GM19351 (cell line): ENCODE measurements around the gene ANKRD55.
"Not testable (repeated sequence)": the region's sequence is repeated elsewhere in the genome, so short reads cannot be mapped to it uniquely, and the experiment has no call there.

Experiments used
- ATAC-seq: cut with Tn5 transposase; IDR thresholded peaks from one replicate; pipeline ENCODE4 v1.9.1; 2021; ENCODE audit warnings: mild to moderate bottlenecking, moderate library complexity; ENCODE audit not compliant: unreplicated experiment

Gene ANKRD55

DNA sequence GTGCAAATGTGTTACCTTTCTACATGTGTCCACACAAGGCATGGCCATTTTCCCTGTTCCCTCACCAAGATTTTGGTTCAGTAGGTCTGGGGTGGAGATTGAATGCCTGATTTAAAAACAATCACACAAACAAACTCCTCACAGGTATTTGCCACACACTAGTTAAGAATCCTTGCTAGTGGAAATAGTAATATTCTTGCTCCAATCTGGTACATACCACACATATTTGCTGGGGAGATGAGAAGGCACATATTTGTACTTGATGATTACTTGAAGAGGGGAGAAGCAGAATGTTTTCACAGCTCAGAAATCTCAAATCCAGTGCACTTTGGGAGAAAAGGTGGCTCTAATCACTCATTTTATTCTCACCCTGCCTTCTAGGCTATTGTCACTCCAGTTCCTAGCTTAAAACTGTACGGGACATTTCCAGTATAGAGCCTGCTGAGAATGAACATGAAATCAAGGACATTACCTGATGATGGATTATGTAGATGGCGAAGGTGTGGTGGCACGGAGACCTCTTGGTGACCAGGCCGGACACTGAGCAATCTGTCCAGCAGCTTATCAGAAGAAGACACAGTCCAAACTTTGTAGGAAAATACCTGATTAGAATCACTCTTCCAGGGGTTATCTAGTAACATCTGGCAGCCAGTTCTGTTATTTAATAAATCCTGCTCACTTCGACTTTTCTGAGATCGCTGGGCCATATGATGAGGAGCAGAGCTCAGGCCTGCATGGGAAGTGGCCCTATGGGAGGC is 122.3 kb downstream of the ANKRD55 start:
- ATAC-seq = no peak

DNA sequence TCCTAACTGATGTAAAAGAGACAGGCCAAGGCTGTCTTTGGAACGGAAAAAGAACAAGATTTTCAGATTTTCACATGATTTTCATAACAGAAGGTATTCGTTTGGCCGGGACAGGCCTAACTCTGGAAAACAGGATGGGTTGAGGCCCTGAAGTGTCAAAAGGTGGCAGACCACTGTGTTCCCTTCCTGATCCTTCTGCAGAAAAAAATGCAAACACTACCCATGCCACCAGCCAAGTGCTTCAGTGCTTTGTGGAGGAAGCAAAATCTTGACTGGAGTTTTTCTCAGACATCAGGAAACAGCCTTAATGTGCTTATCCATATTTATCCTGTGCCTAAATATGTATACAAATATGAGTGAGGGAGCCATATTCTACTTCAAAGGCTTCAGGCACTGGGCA is 124.9 kb downstream of the ANKRD55 start:
- no peak for ATAC-seq

DNA sequence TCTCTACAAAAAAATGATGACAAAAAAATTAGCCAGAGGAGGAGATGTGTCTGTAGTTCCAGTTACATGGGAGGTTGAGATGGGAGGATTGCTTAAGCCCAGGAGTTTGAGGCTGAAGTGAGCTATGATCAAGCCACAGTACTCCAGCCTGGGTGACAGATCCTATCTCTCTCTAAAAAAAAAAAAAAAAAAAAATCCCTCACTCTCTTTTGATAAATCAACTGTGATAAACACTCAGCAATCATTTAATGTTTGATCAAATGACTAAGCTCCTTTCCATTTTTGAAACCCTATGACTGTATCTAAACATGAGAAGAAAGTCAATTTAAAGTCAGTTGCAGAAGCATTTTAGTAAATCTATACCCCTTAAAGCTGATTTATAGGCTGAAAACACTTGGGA is 126.3 kb downstream of the ANKRD55 start:
- no peak for ATAC-seq

DNA sequence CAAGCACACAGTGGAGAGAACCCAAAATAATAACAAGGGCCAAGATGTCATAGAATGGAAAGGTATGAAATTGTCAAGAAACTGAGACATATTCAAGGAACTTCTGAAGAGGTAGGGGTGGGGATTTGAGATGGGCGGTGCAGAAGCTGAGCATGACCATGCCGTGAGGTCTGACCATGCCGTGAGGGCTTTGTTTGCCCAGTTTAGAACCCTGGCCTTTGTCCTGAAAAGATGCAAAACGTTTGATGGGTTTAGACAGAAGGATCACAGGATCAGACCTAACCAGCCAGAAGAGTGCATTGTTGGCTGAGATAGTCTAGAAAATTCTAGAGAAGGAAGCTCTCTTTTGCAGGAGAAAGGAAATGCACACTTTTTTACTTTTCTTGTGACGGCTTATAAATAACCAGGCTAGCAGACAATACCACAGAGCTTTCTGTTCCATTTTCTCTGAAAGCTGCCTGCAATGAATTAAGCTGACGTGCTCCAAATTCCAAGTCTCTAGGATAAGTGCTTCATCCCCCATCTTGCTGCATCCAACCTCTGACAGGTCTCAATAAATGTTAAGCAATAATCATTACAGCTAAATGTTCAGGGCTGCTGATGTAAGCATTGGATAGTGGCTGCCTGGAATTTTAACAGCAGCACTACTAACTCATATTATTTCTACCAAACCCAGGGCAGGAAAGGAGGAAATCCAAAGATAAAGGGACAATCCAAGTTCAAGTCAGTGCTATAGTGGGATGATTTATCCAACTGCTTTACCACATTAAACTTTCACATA is 127.4 kb downstream of the ANKRD55 start:
- ATAC-seq = no peak

DNA sequence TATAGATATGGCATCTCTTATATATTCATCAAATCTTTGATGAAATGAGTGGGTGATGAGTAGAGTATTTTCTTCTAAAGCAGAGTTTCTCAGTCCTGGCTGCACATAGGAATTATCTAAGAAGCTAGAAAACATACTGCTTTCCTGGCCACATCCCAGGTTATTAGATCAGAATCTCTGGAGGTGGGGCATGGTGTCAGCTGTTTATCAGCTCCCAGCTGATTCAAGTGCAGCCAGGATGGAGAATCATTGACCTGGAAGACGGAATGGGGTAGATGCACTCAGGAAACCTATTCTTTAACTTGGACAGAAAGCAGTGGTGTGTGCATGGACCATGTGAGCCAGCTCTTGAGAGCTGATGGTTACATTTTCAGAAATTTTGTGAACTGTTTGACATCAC is 130.2 kb downstream of the ANKRD55 start:
- ATAC-seq = no peak

DNA sequence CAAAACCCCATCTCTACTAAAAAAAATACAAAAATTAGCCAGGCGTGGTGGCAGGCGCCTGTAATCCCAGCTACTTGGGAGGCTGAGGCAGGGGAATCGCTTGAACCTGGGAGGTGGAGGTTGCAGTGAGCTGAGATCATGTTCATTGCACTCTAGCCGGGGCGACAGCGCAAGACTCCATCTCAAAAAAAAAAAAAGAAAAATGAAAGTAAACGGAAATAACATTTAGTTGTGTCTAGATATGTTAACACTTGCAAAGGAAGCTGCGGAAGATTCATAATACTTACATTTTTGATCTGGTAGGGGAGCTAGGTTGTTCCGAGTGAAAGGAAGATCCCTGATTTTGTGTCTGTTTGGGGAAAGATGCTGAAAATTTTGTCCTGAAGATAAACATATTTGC is 130.9 kb downstream of the ANKRD55 start:
- not testable (repeated sequence) for ATAC-seq

DNA sequence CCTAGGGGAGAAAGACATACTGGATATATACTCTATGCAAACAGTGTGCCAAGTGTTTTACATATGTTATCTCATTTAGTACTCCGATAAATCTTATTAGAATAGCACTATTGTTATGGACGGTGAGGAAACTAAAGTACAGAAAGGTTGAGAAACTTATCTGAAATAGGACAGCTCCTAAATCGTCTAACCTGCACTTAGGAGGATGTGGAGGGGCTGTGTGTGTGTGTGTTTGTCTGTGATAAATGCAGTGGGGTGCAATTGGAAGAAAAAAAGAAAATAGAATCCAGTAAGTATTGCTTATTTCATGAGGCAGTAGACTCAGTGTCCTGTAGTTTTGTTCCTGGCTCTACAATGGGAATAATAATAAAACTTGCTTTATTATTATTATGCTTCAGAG is 131.9 kb downstream of the ANKRD55 start:
- ATAC-seq = no peak

DNA sequence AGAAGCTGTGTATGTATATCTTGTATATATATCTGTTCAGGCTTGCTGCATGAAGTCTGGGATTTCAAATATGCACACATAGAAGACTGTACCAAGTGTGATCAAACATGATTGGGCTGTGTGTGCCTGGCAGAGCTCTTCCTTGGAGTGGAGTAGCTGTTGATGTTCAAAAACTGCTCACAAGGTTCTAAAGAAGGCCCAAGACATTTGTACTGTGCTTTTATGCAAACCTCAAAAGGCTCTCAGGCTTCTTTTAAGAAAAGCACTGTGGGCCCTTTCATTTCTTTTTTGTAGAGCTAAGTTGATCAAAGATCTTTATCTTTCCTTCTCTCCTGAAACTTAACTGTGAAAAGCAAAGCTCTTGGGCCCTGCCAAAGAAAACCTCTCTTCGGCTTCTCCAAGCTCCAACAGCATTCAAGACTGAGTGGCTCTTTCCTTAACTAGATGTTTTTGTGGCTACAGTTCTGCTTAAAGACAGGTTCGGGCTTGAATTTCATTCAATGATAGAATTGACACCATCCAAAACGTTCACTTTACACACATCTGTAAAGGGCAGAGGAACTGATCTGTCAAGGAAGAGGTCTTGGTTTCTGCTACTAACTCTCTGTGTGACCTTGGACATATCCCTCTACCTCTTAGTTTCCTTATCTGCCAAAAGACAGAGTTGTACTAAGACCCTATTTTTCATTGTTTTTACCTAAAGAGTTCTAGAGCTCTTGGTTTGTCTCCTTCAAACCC is 132.5 kb downstream of the ANKRD55 start:
- ATAC-seq = no peak

DNA sequence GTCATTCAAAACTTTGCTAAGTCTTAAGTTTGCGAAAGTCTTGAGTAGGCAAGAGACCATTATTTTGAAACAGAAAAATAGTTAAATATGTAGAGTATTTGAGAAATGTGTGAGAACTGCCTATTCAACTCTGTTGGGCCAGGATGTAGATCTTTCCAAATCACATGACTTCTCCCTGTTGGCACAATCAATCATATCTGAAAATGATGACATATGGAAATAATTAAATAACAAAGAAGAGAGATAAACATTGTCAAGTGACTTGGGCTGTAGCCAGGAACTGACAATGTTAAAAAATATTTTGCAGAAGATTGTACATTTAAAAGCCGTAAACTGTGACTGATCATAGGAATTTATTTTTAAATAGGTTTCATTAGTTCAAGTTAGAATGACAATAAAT is 133.8 kb downstream of the ANKRD55 start:
- ATAC-seq = no peak

DNA sequence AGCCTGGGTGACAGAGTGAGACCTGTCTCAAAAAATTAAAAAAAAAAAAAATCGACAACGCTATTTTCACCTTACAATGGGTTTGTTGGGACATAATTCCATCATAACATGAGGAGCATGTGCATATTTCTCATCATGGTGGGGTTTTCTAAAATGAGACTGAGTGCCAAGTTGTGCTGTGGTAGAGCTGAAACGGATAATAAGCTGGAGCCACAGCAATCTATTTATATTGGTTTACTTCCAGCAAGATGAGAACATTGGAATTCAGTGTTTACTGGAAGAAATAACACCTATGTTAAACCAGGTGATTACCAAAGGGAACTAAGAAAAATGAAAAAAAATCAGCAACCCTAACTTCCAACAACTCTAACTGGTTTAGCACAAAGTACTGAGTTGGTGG is 136.1 kb downstream of the ANKRD55 start:
- ATAC-seq = no peak

DNA sequence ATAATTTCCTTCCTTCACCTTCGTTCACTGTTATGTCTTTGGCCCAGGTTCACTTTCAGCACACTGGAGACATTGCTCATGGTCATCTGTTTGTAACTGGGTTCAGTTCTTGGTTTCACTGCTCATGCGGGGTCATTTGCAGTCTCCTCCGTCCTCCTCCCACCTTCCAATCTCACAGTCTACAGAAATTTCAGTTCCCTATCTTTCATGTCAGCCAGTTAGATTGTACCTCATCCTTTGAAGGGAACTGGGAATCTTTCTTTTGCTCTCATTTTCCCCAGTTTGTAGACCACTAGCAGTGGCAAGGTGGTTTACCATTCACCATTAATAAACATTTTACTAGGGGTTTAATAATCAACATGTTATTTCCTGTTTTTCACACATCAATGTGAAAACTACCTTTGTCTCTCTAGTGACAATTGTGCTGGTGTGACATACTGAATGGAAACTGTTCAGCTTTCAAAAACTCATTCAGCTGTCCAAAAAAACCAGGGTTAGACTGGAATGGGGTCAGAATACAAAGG is 137.5 kb downstream of the ANKRD55 start:
- ATAC-seq = peak; percentile 83

DNA sequence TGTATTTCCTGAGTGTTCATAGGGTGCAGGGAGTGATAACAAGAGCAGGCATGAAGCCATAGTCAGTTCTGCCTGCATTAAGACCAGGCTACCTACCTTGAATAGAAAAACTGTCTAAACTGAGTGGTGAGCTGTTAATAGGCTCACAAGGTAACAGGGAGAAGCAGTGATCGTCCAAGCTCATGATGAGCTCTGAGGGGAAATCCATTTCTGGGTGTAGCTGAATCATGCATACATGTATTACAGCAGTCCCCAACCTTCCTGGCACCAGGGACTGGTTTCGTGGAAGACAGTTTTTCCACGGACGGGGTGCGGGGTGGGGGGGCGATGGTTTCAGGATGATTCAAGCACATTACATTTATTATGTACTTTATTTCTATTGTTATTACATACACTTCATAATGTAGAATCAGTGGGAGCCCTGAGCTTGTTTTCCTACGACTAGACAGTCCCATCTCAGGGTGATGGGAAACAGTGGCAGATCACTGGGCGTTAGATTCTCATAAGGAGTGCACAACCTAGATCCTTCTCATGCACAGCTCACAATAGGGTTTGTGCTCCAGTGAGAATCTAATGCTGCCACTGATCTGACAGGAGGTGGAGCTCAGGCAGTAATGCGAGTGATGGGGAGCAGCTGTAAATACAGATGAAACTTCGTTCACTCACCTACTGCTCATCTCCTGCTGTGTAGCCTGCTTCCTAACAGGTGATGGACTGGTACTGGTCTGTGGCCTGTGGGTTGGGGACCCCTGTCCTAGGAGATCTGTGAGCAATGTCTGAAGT is 138.4 kb downstream of the ANKRD55 start:
- no peak for ATAC-seq

DNA sequence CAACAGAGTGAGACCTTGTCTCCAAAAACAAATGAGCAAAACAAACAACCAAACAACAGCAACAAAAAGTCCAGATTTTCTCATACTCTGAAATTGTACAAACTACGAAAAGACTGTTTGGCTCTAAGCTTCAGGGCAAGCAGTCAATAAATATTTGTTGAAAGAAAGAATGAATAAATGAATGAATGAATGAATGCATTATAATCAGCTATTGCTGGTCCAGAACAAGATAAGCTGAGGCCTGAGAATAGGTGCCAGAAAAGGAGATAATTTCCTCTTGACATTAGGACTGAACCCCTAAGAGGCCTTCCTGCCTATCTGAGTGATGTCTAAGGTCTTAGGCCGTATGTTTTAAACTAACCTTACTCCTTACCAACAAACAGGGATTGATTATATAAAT is 139.2 kb downstream of the ANKRD55 start:
- no peak for ATAC-seq

DNA sequence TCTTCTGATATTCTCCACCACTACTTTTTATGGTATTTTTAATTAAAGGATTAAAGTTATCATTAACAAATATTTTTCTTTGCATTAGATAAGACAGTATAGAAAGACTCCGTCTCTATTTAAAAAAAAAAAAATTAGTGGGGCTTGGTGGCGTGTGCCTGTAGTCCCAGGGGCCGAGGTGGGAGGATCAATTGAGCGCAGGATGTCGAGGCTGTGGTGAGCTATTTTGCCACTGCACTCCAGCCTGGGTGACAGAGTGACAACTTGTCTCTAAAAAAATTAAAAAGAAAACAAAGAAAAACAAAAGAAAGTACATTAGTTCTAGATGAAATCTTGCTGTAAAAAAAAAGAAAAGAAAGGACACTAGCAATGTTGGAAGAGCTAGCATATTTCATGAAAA is 141.0 kb downstream of the ANKRD55 start:
- no peak for ATAC-seq

DNA sequence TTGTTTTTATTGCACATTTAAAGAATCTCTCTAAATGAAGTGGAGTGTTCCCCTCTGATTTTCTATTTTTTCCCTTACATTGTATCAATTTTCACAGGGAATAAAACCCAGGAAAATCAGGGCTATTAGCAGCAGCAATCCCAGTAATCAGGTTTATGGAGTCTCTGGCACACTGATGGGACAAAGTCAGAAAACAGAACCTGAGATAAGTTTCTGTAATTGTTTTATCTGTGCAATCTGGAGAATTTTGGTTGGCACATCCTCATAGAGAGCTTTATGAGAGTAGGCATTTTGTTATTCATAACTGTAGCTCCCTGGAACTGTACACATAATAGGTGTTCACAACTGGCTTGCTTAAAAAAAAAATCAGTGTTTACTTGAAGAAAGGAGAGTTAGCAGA is 141.5 kb downstream of the ANKRD55 start:
- ATAC-seq = no peak

DNA sequence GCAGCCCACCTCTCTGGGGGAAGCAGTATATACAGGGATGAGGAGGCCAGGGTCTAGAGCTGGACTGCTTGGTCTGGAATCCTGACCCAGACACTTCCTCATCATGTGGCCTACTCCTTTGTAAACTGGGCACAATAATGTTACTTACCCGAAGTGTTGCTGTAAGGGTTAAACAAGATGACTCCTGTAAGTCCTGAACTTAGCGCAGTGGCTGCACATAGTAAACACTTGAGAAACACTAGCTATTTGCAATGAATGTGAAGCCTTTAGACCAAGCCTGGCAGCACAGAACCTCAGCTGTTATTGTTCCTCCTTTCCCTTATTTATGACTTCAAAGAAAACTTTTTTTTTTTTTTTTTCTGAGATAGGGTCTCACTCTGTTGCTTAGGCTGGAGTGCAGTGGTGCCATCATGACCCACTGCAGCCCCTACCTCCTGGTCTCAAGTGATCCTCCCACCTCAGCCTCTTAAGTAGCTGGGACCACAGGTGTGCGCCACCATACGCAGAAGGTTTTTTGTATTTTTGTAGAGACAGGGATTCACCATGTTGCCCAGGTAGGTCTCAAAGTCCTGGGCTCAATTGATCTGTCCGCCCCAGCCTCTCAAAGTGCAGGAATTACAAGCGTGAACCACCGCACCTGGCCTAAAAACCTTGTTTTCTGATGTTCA is 142.2 kb downstream of the ANKRD55 start:
- ATAC-seq = no peak

DNA sequence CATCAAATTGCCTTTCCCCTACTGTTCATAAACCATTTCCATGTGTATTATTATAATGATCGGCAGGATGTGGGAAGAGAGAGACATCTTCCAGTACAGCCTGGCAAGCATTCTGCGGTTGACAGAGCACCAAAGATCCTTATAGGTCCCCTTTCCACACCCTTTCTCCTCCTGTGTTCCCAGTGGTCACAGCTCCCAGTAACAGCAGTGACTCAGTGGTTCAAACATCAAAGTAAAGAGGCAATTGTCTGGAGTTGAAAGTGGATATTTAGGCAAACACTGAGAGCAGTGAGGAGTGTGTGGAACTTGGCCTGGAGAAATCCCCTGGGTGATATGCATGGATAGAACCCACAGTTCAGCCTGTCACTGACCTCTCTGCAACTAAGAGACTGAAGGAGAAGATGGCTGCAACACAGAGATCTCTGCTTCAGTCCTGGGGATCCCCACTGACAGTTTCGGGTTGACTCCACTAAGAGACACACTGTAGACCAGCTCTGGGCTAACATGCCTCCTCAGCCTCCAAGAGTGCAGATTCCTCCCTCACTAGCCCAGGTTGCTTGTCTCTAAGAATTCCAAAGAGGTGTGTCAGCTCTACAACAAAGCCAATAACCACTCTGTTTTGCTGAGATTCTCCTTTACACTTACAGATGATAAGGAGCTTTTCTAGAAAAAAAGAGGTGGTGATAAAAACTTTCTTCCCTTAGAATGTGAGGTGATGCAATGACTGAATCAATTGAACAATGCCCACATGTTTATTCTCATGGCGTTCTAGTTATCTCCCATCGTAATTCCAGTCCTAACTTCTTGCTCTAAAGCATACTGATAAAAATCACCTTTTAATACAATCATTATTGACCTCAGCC is 143.9 kb downstream of the ANKRD55 start:
- peak; percentile 99 for ATAC-seq

DNA sequence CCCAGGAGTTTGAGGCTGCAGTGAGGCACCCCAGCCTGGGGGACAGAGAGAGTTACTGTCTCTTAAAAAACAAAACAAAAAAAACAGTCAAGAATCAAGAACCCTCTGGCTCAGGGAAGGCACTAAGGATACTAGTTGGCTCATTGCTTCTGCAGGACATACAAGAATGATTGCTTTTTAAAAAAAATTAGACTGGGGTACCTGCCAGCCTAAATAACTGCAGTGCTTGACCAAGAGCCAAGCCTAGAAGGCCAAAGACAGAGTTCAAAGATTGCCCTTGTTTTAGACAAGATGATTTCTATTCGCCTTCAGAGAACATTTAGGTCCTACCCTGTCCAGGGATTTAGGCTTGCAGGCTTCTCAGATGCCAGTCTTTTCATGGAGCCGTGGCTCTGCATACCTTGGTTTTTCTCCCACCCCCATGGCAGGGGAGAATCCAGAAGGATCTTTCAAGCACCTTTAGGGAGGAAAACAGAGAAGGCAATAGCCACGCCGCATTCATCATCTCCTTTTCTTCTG is 144.6 kb downstream of the ANKRD55 start:
- no peak for ATAC-seq

DNA sequence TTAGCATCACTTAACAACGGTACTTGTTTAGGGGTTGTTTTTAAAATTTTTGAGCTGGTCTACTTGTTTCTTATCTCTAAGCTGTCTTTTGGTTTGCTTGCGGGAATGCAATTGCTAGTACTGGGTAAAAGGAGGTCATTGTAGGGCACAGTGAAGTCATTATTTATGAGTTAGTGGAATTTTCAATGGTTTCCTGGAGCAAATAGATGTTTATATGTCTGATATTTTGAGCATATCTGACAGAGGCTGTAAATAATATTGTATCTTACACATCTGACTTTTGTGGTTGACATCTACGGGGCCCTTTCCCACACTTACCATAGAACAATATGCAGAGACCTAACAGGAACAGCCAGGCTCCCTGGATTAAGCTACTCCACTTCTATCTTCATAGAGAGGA is 147.9 kb downstream of the ANKRD55 start:
- ATAC-seq = no peak
